D341Med (cell line): Measurements from ENCODE around the gene CHSY1.

ENCODE experiments used
- DNase-seq: peaks from one replicate; pipeline ENCODE4 v3.0.0; 2012; ENCODE audit warnings: low spot score

The CHSY1 gene

DNA sequence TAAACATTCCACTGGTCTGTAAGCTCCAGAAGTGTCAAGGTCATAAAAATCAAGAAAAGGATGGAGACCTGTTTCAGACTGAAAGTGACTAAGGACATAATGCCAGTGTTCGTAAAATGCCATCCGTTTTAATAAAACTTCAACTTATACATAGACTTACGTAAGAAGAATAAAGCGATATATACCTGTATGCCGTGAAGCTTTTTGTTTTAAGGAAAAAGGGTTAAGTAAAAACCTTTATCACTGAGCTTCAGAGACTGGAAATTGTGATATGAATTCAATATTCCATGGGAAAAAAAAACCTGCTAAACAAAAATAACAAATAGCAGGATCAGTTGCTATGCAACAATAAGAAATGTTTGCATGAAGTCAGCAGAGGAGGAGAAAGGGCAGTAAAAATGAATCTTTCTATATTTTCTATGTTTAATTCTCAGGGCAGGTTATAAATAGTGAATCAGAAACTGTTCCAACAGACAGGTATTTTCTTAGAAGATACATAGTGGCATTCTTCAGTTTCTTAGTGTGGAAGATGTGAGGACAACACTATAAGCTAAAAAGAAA lies 42.5 kb downstream of the CHSY1 start:
- no peak for DNase-seq

GRCh38 chr15:101207867-101208288 lies 44.0 kb downstream of the CHSY1 start:
- DNase-seq, result no peak

DNA sequence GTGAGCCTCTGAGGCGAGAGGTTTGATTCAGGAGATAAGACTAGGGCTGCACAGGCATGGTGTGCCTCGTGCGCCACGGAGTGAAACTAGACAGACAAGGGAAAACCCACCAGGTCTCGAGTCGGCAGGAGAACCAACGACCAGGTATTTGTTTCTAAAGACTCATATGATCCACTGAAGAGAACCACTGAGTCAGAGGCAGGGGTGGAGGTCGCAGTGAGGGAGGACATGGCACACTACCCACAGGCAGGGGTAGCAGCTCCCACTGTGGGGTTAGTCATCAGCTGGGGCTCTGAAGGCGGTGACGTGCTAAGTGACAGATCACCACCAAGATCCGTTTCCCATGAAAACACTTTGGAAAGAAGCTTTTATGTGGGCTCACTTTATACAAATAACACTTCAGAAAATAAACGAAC lies 45.7 kb downstream of the CHSY1 start:
- no peak for DNase-seq

GRCh38 chr15:101204739-101205535 lies 46.9 kb downstream of the CHSY1 start:
- no peak for DNase-seq

GRCh38 chr15:101203607-101204189 lies 48.1 kb downstream of the CHSY1 start:
- DNase-seq, result no peak

DNA sequence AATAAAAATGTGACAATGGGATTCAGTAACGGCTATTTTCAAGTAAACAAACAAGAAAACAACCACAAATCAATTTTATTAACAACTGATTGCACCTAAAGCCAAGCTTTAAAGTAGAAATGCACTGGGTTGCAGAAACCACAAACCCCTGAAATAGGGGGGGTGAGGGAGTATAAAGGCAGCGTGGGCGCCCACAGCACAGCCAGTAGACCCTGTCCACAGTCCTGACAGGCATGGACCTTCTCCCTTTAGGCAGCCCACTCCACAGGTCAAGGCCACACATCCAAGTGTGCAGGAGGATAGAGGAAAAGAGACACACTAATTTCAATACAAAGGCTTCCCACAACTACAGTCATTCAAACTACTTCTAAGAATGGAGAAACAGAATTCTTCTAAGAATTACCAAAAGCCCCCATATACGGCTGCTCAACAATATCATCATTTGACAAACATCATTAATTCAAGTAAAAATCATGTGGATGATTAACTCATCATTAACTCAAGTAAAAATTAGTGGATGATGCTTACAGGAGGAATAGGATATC lies 48.7 kb downstream of the CHSY1 start:
- DNase-seq, result no peak

- peak; percentile 45 for DNase-seq
Measured at GRCh38 chr15:101201411-101202174, 50.3 kb downstream of the CHSY1 start.

DNA sequence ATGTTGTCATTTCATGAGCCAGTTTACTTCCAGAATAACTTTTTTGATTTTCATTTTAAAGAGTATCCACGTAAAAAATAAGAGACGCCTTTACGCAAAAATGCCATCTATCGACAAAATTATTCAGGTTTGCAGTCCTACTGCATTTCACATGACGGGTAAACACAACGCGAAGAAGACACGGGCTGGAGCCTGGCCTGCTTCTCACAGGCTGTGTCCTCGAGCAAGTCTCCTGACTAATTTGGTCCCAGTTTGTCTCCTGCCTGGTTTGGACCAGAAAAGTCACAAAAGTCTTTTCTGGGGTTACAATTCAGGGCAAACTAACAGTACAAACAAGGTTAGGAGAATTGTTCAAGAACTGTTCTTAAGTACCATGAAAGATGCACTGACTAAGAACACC lies 51.7 kb downstream of the CHSY1 start:
- no peak for DNase-seq

GRCh38 chr15:101198800-101199199 lies 53.0 kb downstream of the CHSY1 start:
- DNase-seq, result no peak

DNA sequence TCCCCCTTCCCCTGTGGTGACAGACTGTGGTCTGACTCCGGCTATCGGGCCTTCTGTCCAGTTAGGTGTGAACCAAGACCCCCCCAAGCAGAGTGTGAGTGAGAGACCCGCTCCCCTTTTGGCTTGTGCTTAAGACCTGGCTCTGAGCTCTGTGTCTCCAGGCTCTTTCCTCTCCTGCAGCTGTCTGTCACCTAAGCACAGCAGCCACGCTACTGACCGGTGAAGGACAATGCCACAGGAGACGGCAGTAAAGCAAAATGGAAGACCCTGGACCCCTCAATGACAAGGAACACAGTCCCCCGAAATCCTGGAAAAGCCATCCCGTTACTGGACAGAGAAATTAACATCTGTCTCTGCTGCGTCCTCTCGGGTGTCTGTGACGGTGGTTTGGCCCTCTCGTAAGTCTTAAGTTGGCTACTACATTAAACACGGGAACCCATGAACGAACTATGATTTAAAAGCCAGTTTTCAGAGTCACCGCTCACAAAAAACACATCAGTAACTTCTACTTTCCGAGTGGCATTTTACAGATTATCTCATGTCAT lies 53.7 kb downstream of the CHSY1 start:
- no peak for DNase-seq

DNA sequence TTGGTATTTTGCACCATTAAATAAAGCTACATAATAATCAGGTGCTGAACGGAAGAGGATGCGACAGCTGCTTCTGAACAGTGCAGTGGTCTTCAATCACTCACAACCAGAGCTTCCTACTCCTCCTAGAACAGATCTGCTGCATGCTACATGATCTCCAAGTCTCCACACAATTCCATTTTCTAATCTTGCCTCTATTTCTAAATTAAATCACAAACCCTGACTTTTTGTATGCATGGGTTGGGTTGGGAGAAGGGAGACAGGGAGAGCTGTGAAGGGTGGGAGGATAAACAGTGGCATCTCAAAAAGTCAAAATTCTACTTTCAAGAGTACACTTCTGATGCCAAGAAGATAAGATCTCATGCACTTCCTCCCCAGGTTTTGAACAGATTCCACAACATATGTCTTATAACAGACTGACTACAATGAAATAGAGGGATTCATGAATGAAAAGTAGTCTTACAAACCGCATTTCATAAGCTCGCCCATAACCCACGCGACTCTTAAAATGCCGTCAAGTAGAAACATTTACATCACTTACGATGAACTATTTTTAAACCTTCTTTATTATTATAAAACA lies 57.2 kb downstream of the CHSY1 start:
- no peak for DNase-seq

DNA sequence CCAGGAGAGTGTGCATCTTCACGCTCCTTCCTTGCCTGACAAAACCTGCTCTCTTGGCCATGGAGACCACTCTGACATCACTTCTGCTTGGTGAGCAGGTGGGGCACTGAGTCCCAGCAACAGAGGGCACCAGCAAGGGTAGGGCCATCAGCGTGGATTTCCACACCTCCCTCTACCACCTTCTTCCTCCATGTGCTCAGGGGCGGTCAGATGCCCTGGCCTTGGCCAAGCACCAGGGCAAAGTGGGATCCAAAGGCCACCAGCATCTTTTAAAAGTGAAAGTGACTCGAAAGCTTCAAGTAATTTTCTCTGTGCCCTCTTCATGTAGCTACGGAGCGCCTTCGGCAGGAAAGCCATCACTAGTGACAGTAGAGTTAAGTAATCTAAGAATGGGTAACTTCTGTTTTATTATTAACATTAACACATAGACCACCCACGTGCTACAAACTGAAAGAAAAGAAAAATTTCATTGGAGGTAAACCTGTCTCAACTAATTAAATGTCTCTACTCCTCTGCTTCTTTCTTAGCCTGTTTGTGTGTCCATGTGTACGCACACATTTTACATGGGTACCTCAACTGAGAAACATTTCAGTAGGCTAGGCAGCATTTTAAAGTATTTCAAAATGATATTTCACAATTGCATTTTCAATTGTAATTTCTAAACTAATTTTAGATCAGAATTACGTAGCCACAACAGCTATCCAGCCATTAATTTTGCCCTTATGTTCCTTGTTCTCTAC lies 57.9 kb downstream of the CHSY1 start:
- no peak for DNase-seq

- DNase-seq, result no peak
Measured at GRCh38 chr15:101193120-101193644, 58.7 kb downstream of the CHSY1 start.

DNA sequence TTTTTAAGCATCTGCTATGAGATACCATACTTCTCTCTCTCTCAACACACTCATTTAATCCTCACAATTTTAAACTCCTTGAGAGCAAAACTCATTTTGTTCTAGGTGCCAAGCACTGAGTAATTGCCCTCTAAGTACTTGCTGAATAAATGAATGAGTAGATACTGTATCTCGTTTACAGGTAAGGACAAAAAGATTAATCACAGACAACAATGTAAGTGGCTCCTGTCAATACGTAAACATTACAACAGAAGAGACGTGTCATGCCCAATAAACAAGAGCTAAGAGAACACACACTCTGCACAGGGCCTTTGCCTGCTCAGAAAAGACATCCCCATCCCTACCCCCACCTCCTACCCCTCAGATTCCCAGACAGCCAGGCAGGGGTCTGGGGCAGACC lies 59.8 kb downstream of the CHSY1 start:
- no peak for DNase-seq

DNA sequence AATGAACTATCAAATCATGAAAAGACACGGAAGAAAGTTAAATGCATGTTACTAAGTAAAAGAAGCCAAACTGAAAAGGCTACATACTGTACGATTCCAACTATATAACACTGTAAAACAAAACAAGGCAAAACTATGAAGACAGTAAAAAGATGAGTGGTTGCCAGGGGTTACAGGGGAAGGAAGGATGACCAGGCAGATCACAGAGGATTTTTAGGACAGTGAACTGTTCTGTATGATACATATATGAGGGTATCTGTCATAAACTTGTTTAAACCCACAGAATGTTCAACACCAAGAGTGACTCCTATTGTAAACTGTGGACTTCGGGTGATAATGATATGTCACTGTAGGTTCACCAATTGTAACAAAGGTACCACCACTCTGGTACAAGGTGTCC lies 60.6 kb downstream of the CHSY1 start:
- DNase-seq, result no peak

GRCh38 chr15:101190092-101190595 lies 61.7 kb downstream of the CHSY1 start:
- DNase-seq, result no peak

DNA sequence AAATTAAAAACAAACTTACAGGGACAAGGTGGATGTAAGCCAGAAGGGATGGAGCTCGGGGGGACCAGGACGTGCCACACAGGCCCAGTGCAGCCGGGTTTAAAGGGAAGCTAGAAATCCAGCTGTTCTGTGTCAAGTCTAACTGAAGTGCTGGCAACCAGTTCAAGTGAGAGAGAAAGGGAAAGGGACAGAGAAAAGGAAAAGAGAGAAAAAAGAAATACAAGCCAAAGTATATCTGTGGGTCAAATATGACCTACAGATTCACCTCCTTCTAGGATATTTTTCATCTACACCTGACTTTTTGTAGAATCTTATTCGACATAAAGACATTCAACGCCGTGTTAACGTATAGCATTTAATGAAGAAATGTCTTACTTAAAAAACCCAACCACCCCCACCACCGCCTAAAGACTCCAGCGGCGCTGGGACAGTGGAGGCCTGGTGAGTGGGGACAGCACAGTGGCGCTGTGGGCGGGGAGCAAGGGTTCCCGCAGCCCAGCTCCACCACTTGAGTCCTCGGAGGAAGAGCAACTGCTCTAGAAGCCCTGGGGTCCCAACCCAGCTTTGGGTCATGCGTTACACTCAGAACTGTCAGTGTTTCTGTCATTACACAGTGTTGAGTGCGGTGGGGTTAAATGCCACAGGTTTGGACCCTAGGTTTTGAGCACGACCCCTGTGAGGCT lies 62.3 kb downstream of the CHSY1 start:
- DNase-seq, result no peak

DNA sequence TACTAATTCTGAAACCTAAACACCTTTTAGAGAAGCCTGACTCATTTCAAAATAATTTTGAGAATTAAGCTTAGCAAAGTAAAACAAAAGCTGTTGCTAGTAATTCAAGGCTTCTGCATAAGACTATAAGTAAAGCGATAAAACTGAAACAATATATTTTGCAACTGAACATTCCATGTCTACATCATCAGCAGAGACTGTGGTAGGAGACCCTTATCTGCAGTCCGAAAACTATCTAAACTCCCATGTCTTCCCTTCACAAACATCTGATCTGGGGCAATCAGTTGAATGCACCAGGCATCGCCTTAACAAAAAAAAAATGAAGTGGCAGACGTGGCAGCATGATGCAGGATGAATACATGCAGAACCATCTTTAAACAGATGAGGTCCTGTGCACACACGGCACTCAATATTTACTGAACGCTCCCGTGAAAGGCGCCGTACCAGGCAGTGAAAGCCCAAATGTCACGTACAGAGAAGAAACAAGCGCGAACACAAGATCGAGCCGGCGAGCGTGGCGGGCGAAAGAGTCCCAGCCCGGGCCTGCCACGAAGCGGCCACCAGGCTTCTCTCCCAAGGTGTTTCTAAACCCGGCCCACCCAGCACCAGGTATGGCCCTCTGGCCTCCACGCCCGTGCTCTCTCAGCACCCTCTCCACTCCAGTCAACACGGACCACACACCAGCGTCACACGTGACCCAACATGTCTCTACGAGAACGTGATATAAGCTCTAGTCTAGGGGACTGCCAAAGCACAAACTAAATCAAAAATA lies 63.0 kb downstream of the CHSY1 start:
- no peak for DNase-seq
